D341Med (cell line): Measurements from ENCODE around the gene FSD2.
"Not testable (repeated sequence)": the region's sequence is repeated elsewhere in the genome, so short reads cannot be mapped to it uniquely, and the experiment has no call there.

Experiments
- DNase-seq: peaks from one replicate; pipeline ENCODE4 v3.0.0; 2012; ENCODE audit warnings: low spot score

The FSD2 gene

DNA sequence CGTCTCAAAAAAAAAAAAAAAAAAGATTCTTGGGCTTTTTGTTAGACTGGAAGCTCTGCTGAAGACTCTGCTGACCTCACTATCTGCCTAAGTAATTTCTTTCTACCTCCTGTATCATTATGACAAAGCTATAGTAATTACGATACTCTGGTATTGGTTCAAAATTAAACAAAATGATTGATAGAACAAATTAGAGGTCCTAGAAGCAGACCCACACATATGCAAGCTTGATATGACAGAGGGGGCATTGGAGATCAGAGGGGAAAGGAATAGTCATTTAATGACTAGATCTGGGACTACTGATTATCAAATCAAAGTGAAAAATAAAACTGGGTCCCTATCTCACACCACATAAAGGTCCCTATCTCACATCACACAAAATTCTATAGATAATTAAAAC, 74.3 kb downstream of the FSD2 start:
- DNase-seq = no peak

DNA sequence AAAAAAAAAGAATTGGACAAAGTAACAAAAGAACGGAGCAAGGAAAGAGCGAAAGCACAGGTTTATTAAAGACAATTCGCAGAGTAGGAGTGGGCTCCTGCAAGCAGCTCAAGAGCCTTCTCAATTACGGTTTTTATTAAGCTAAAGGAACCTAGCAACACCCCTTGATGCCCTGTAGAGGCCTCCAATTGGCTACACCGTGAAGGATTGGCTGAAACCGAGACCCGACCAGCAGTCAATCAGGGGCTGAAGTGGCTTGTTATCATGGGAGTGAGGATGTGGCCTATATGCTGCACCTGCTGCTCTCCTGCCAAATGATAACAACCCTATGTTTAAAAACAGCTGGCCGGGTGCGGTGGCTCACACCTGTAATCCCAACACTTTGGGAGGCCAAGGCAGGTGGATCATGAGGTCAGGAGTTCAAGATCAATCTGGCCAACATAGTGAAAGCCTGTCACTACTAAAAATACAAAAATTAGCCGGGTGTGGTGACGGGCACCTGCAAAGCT, 75.8 kb downstream of the FSD2 start:
- no peak for DNase-seq

DNA sequence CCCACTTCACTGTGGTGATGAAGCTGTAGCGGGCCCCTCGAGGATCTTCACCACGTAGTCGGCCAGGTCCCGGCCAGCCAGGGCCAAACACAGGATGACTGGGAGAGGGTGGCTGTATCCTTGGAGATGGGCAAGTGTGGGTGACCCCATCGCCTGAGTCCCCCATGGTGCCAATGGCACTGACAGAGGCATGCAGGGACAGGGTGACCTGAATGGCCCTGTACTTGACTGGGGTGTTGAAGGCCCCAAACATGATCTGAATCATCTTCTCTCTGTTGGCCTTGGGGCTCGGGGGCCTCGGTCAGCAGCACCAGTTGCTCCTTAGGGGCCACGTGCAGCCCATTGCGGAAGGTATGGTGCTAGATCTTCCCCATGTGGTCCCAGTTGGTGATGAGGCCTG, 79.1 kb downstream of the FSD2 start:
- no peak for DNase-seq

DNA sequence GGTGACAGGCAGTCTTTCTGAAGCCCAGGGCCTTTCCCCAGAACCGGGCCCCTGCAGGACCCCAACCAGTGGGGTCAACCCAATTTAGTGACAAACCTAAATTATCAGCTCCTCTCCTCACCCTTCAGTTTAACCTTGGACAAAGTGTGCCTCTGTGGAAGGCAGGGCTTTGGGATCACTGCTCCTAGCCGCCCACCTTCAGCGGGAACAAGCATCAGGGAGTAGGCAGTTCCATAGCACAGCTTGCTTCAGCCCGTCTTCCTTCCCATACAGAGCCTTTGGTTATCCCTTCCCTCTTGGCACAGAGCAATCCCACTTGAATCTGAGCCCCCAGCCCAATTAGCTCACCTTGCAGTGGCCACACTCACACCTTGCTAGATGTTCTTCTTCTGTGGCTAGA, 90.9 kb downstream of the FSD2 start:
- no peak for DNase-seq

DNA sequence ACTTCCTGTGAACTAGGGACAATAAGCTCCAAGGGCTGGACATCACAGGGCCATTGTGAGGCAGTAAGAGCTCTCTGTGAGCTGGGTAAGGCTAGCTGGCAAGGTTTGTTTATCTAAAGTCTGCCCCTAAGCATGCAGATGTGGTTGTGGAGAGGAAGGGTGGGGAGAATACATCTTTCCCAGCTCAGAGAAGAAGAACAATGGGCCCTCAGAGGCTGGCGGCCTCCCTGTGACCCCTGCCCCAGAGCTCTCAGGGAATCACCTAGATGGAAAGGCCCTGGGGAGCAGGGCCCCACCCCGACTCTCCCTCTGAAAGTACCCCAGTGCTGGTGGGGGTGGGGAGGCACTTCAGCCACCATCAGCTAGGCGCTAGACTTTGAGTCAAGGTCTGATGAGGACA, 91.9 kb downstream of the FSD2 start:
- DNase-seq = no peak

DNA sequence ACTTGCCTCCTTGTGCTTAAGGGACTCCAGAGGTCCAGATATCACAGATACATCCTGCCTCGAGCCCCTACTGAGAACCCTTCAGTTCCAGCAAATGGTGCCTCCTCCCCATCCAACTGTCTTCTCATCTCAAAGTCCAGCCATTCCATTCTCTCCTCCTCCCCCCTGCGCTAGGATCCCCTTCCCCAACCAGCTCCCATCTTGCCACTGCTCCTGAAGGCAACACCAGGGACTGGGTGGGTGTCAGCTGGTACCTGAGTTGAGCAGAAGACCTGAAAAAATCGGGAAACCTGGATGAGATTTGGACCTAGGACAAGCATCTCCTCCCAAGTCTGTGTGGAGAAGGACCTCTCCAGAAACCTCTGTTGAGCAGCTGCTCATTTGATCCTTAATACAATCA, 93.8 kb downstream of the FSD2 start:
- DNase-seq = no peak

DNA sequence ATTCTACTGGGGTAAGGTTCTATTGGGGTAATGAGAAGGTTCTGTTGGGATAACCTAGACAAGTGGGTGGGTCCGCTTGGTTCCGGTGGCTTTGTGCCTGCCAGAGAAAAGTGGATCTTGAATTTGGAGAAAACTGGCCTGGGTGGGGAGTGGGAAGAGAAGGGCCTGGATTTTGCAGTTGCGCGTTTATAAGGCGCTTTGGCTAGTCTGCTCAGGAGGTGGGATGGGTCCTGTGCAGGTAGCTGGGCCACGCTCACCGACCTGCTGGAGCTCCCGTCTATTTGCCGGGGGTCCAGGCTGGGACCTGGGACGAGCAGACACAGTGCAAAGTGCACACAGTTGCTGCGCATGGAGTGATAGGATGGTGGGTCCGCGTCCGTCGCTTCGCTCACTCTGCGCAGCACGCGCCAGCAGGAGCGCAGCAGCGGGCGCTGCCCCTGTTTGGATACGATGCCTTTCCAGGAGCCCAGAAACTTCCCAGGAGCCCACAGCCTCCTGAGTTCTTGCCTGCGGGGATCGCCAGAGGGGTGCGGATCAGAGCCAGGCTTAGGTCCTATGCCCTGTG, 94.9 kb downstream of the FSD2 start:
- DNase-seq = no peak

DNA sequence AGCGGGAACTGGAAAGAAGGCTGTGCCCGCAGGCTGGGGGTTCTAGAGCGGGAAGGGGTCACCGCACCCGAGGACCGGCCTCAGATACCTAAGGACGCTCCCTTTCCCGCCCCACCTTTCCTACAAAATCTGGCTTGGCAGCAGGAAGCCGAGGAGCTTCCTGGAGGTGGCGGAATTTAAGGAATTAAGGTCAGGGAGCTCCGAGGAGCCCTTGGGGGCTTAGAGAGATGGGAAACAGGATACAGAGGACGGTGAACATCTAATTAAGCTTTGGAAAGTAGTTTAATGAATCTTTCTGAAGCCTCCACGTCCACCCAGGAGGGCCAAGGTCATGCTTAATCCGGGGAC, 95.7 kb downstream of the FSD2 start:
- no peak for DNase-seq

DNA sequence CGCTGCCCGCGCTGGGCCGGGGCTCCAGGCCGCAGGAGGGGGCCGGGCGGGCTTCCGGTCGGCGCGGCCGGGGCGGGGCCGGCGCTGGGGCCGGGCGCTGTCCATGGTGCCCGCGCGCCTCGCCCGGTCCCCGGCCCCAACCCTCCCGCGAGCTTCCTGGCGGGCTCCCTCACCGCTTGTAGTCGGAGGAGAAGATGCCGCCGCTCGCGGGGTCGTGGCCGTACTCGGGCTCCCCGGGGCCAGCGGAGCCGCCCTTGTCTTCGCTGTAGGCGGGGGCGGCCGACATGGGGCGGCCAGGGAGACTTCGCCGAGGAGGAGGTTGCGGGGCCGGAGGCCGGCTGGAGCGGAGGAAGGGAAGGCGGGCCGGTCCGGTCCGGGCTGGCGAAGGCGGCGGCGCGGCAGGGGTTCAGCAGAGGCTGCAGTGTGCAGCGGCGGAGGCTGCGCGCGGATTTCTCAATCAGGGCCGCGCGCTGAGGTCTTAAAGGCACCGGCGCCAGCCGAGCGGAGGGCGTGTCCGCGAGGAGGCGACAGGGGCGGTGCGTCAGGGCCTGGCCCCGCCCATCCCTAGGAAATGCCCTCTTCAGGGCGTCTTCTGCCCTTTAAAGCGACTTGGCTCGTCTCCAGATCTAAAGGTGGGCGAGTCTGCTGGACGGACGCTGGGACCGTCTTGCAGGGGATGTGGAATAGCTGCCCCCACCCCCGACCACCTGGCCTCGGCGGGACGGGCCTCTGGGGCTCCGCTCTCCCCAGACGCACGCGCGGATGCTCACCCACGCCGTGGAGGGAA, 96.3 kb downstream of the FSD2 start, which contains the start of gene AP3B2:
AP3B2 (minus strand) TSS at position 455 of the 787 bp plus-strand sequence; CDS start at position 286, 169 bp downstream.
- peak; percentile 97 for DNase-seq

DNA sequence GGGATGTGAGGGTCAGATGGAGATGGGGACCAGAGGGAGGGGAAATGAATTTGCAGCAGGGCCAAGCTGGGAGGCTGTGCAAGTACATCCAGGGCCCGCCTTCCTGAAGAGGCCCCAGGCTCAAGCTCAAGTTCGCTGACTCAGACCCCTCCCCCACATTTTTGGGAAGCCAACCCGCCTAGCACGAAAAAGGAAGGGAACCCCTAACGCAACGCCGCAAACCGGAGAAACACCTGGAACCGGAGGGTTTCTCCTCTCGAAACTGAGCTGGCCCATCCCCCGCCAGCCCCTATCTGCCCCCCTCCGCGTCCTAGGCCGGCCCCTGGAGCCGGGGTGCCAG, 96.8 kb downstream of the FSD2 start:
- no peak for DNase-seq

DNA sequence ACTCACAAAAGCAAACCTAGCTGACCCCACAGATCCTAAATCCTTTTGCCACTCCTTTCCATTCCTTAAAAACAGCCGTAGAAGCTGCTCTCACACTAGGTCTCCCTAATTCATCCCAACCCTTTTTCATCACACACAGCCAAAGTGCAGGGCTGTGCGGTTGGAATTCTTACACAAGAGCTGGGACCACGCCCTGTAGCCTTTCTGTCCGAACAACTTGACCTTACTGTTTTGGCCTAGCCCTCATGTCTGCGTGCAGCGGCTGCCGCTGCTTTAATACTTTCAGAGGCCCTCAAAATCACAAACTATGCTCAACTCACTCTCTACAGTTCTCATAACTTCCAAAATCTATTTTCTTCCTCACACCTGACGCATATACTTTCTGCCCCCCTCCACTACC, 100.0 kb downstream of the FSD2 start:
- DNase-seq = not testable (repeated sequence)
